ENCODE results near the gene ASB13. TPM values are rescaled to one million over a fixed set of nuclear protein-coding genes. Genes with fewer than 3 reads are reported as not detected.

Gene ASB13
- total RNA-seq, 1 experiment from 2014 or later: 11.0 TPM

GRCh38 chr10:5589661-5590511, 76.5 kb downstream of the ASB13 start:
- DNase-seq (ENCODE audit: low spot score): peak; percentile 90

- no peak for DNase-seq (ENCODE audit: low spot score)
These were observed 77.3 kb downstream of the ASB13 start for GRCh38 chr10:5589011-5589660.

Other genes with a start within 250 kb of the ASB13 start
- not detected in 2 replicates for gene CALML5, start 167.0 kb downstream of the ASB13 start, total RNA-seq (2014; rRNA removed; shearing (Covaris generic))
- gene CALML3, start 141.6 kb downstream of the ASB13 start, total RNA-seq (2014; rRNA removed; shearing (Covaris generic)): not detected in 2 replicates
- gene TASOR2, start 18.2 kb upstream of the ASB13 start, total RNA-seq (2014; rRNA removed; shearing (Covaris generic)): 59.0 and 77.7 TPM in 2 replicates
- gene GDI2, start 146.8 kb upstream of the ASB13 start, total RNA-seq (2014; rRNA removed; shearing (Covaris generic)): 447 and 488 TPM in 2 replicates
- 14.0 and 14.6 TPM in 2 replicates for gene ANKRD16, start 223.3 kb upstream of the ASB13 start, total RNA-seq (2014; rRNA removed; shearing (Covaris generic))
- gene FBH1, start 223.6 kb upstream of the ASB13 start, total RNA-seq (2014; rRNA removed; shearing (Covaris generic)): 79.0 and 90.1 TPM in 2 replicates